HG03558 (cell line): ENCODE data around the gene CIDEC.
"Not testable (repeated sequence)": the region's sequence is repeated elsewhere in the genome, so short reads cannot be mapped to it uniquely, and the experiment has no call there.

Experiments used
- ATAC-seq: cut with Tn5 transposase; IDR thresholded peaks from one replicate; pipeline ENCODE4 v1.9.1; 2021; ENCODE audit warnings: moderate number of reproducible peaks; ENCODE audit not compliant: unreplicated experiment; ENCODE audit errors: extremely low read depth

The CIDEC gene

GRCh38 chr3:9851926-9852325 lies 28.1 kb downstream of the CIDEC start:
- not testable (repeated sequence) for ATAC-seq

- not testable (repeated sequence) for ATAC-seq
Measured at GRCh38 chr3:9851383-9851782, 28.7 kb downstream of the CIDEC start.

- ATAC-seq, result not testable (repeated sequence)
Measured at GRCh38 chr3:9848860-9849259, 31.2 kb downstream of the CIDEC start.

GRCh38 chr3:9847870-9848269 lies 32.2 kb downstream of the CIDEC start:
- ATAC-seq, result not testable (repeated sequence)

GRCh38 chr3:9846931-9847488 lies 33.0 kb downstream of the CIDEC start:
- no peak for ATAC-seq

- no peak for ATAC-seq
Measured at GRCh38 chr3:9846231-9846630, 33.8 kb downstream of the CIDEC start.

GRCh38 chr3:9843715-9844438 lies 36.2 kb downstream of the CIDEC start, which contains the start of gene RPUSD3:
Gene RPUSD3 (minus strand): TSS chr3:9844008. CDS start chr3:9843990, 18 bp downstream.
- peak; percentile 96 for ATAC-seq

- no peak for ATAC-seq
Measured at GRCh38 chr3:9841015-9841414, 39.0 kb downstream of the CIDEC start.

GRCh38 chr3:9838856-9839255 lies 41.2 kb downstream of the CIDEC start:
- no peak for ATAC-seq

- ATAC-seq, result no peak
Measured at GRCh38 chr3:9837701-9838582, 42.1 kb downstream of the CIDEC start.

- no peak for ATAC-seq
Measured at GRCh38 chr3:9834520-9835380, 45.3 kb downstream of the CIDEC start.

- ATAC-seq, result no peak
Measured at GRCh38 chr3:9833078-9833477, 47.0 kb downstream of the CIDEC start.

GRCh38 chr3:9831253-9831652 lies 48.8 kb downstream of the CIDEC start:
- ATAC-seq, result no peak

- ATAC-seq, result no peak
Measured at GRCh38 chr3:9828801-9829755, 51.0 kb downstream of the CIDEC start.

GRCh38 chr3:9826815-9827573 lies 53.1 kb downstream of the CIDEC start:
- ATAC-seq, result no peak

GRCh38 chr3:9825451-9826040 lies 54.5 kb downstream of the CIDEC start:
- no peak for ATAC-seq

- ATAC-seq, result no peak
Measured at GRCh38 chr3:9820946-9821345, 59.1 kb downstream of the CIDEC start.

- ATAC-seq, result no peak
Measured at GRCh38 chr3:9820543-9820942, 59.5 kb downstream of the CIDEC start.
